Kidney (tissue), 14 donors: Measurements from ENCODE around the gene TSHR. TPM values are rescaled to one million over a fixed set of nuclear protein-coding genes. Genes with fewer than 3 reads are reported as not detected.
A peak's percentile ranks its signal among the peaks of the same experiment; 100 is the strongest.

Source experiments
- DNase-seq, 5 donors: peaks; one replicate each; pipeline ENCODE4 v3.0.0-alpha.2; 2013 to 2020
- FAIRE-seq: peaks from 2 replicates; lab custom pipeline; 2012; peaks lifted over from hg19 to GRCh38; lab: Jason Lieb, UNC
- H3K27ac ChIP-seq, 2 donors: one replicate each; pipeline ENCODE4 v1.7.0; 2013; ENCODE audit warnings: low read depth in 2 of 2, low read length in 2 of 2, inconsistent platforms in 1 of 2
- H3K27me3 ChIP-seq: one replicate; pipeline ENCODE4 v1.7.1; 2013; ENCODE audit warnings: low read length, inconsistent platforms; ENCODE audit not compliant: control insufficient read depth, insufficient read depth
- H3K36me3 ChIP-seq, 3 donors: one replicate each; pipeline versions ENCODE4 v1.7.0 to v1.7.1; 2013; ENCODE audit warnings: low read length in 3 of 3, control low read depth in 1 of 3, inconsistent platforms in 1 of 3; ENCODE audit not compliant: insufficient read depth in 3 of 3, control insufficient read depth in 2 of 3
- H3K4me1 ChIP-seq, 3 donors: one replicate each; pipeline versions ENCODE4 v1.7.0 to v1.7.1; 2013; ENCODE audit warnings: low read length in 3 of 3, inconsistent platforms in 1 of 3, low read depth in 1 of 3; ENCODE audit not compliant: control insufficient read depth in 2 of 3, insufficient read depth in 2 of 3
- H3K4me3 ChIP-seq, 3 donors: one replicate each; pipeline versions ENCODE4 v1.7.0 to v1.8.1; 2013; ENCODE audit warnings: low read length in 3 of 3, control low read depth in 1 of 3, inconsistent platforms in 1 of 3
- H3K9ac ChIP-seq, 3 donors: one replicate each; pipeline versions ENCODE4 v1.7.0 to v1.7.1; 2013; ENCODE audit warnings: low read length in 3 of 3, control low read depth in 1 of 3, inconsistent platforms in 1 of 3
- H3K9me3 ChIP-seq, 3 donors: one replicate each; pipeline versions ENCODE4 v1.7.0 to v1.7.1; 2013; ENCODE audit warnings: low read length in 3 of 3, control low read depth in 1 of 3, inconsistent platforms in 1 of 3; ENCODE audit not compliant: control insufficient read depth in 2 of 3, insufficient read depth in 1 of 3
- intact Hi-C: fragments of 100-400 bp; cut with DNase I; formaldehyde crosslinking; loops from one replicate; pipeline ENCODE4 v1.11.1; 2022
- polyA plus RNA-seq: library from polyadenylated mRNA; stranded (reverse); fragments of 350-450 nt; fragmentation: Illumina TruSeq; extraction: RNeasy Lipid Tissue Mini Kit (QIAGEN cat#74804); gene quantifications from one replicate; pipeline ENCODE4 v1.2.3, GENCODE V29; 2014; ENCODE audit warnings: low read depth, low replicate concordance; ENCODE audit not compliant: insufficient read depth
- total RNA-seq: library from RNA; stranded (reverse); fragmentation: NEBNext Ultra II Directional; extraction: Animal tissue kit (Norgen Biotek cat#: 25700); gene quantifications from one replicate; pipeline ENCODE4 v1.2.1, GENCODE V29; 2021
- TF ChIP-seq, protein P1 (sequence below): IDR thresholded peaks from 3 replicates; pipeline ENCODE4 v1.5.1; 2012; ENCODE audit warnings: mild to moderate bottlenecking, moderate library complexity, borderline replicate concordance; ENCODE audit not compliant: insufficient read depth; ENCODE audit errors: extremely low read depth
- donor health status: control.
- donor health status: control.
- donor health status: control.
- donor health status: control.
- donor health status: control.
- donor health status: DM: yes; HTN: yes; CAD: no.
- donor health status: Normal renal cell carcinoma (clear cell type).

The TSHR gene
- total and polyA plus RNA-seq, 2 donors from 2014 or later = 0.98 TPM; not detected in 1

GRCh38 chr14:81005540-81006228 is 50.3 kb downstream of the TSHR start:
- intact Hi-C loops = no loop called here
- TF ChIP-seq, protein P1, sequence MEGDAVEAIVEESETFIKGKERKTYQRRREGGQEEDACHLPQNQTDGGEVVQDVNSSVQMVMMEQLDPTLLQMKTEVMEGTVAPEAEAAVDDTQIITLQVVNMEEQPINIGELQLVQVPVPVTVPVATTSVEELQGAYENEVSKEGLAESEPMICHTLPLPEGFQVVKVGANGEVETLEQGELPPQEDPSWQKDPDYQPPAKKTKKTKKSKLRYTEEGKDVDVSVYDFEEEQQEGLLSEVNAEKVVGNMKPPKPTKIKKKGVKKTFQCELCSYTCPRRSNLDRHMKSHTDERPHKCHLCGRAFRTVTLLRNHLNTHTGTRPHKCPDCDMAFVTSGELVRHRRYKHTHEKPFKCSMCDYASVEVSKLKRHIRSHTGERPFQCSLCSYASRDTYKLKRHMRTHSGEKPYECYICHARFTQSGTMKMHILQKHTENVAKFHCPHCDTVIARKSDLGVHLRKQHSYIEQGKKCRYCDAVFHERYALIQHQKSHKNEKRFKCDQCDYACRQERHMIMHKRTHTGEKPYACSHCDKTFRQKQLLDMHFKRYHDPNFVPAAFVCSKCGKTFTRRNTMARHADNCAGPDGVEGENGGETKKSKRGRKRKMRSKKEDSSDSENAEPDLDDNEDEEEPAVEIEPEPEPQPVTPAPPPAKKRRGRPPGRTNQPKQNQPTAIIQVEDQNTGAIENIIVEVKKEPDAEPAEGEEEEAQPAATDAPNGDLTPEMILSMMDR = no peak
- Histone ChIP-seq H3K4me3 (no peak overlapping the region), H3K9me3 (no peaks in the 10 kb centered on the region), H3K27me3 (no peaks in the 10 kb centered on the region), H3K4me1 (no peaks in the 10 kb centered on the region), H3K36me3 (no peaks in the 10 kb centered on the region), H3K27ac (no peak overlapping the region), H3K9ac (no peak overlapping the region)
- DNase-seq = no peak
- FAIRE-seq = no peak

DNA sequence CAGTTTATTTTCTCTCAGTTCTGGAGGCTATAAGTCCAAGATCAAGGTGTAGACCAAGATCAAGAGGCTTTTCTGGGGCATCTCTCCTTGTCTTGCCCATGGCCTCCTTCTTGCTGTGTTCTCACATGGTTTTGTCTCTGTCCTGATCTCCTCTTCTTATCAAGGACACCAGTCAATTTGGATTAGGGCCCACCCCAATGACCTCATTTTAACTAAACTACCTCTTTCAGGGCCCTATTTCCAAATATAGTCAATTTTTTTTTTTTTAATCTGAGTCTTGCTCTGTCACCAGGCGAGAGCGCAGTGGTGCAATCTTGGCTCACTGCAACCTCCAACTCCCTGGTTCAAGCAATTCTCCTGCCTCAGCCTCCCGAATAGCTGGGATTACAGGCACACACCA is 50.8 kb downstream of the TSHR start:
- Histone ChIP-seq H3K4me3 (no peak overlapping the region), H3K27ac (no peak overlapping the region), H3K36me3 (no peaks in the 10 kb centered on the region), H3K4me1 (no peaks in the 10 kb centered on the region), H3K9me3 (no peaks in the 10 kb centered on the region), H3K9ac (no peak overlapping the region), H3K27me3 (no peaks in the 10 kb centered on the region)
- TF ChIP-seq, protein P1 = no peak
- DNase-seq (no peak), FAIRE-seq (no peak)
- intact Hi-C loops = no loop called here

DNA sequence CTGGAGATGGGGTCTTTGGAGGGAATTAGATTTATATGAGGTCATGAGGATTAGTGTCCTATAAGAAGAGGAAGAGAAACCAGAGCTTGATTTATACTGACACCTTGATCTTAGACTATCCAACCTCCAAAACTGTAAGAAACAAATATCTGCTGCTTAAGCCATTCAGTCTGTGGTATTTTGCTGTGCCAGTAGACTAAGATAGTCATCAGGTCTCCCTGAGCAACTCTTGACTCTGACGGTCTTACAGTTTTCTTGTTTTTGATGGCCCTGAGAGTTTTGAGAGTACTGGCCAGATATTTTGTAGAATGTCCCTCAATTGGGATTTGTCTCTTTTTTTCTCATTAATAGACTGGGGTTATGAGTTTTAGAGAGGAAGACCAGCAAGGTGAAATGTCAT is 51.7 kb downstream of the TSHR start:
- H3K9ac ChIP-seq = no peak overlapping the region
- H3K4me3 ChIP-seq = no peak overlapping the region
- no peaks in the 10 kb centered on the region for H3K9me3 ChIP-seq
- no peaks in the 10 kb centered on the region for H3K27me3 ChIP-seq
- TF ChIP-seq, protein P1 = no peak
- peak in 1 of 5 donors; percentile 10 for DNase-seq
- intact Hi-C loops = no loop called here
- no peaks in the 10 kb centered on the region for H3K36me3 ChIP-seq
- no peak overlapping the region for H3K27ac ChIP-seq
- H3K4me1 ChIP-seq = no peaks in the 10 kb centered on the region
- FAIRE-seq = no peak
